Colonic mucosa (tissue), 4 donors: Measurements from ENCODE around the gene ASB5. TPM values are rescaled to one million over a fixed set of nuclear protein-coding genes. Genes with fewer than 3 reads are reported as not detected.

Source experiments
- DNase-seq: peaks from one replicate; pipeline ENCODE4 v3.0.0-alpha.2; 2020
- H3K27ac ChIP-seq: fragments of 200-600 bp; one replicate; pipeline ENCODE4 v1.8.0; 2021
- H3K27me3 ChIP-seq: fragments of 200-600 bp; one replicate; pipeline ENCODE4 v1.8.0; 2021
- H3K36me3 ChIP-seq: fragments of 200-600 bp; one replicate; pipeline ENCODE4 v1.8.0; 2021
- H3K4me1 ChIP-seq: fragments of 200-600 bp; one replicate; pipeline ENCODE4 v1.8.0; 2021; ENCODE audit warnings: mild to moderate bottlenecking
- H3K4me3 ChIP-seq: fragments of 200-600 bp; one replicate; pipeline ENCODE4 v1.8.0; 2021
- H3K9ac ChIP-seq, 2 donors: one replicate each; pipeline ENCODE4 v1.7.0; 2013; ENCODE audit warnings: control low read depth in 2 of 2, low read depth in 2 of 2, low read length in 2 of 2
- H3K9me3 ChIP-seq: fragments of 200-600 bp; one replicate; pipeline ENCODE4 v1.8.0; 2021
- intact Hi-C: fragments of 100-400 bp; cut with DNase I; formaldehyde crosslinking; loops from one replicate; pipeline ENCODE4 v1.14.1; 2022
- total RNA-seq, 2 donors: library from RNA; stranded (reverse); fragmentation: NEBNext Ultra II Directional in 1 of 2; extraction: Animal tissue kit (Norgen Biotek cat#: 25700) in 1 of 2; gene quantifications; one replicate each; pipeline ENCODE4 v1.2.1, GENCODE V29; 2021
- TF ChIP-seq, protein P1 (sequence below): fragments of 200-600 bp; IDR thresholded peaks from one replicate; pipeline ENCODE4 v1.8.0; 2022; ENCODE audit warnings: antibody characterized with exemption, mild to moderate bottlenecking
- donor health status: healthy.
- donor health status: DM: no; HTN: no; CAD: no.
- donor health status: DM: no; HTN: no; CAD: no.

ASB5 gene
- total RNA-seq, 2 donors from 2014 or later = 1.7 TPM; not detected in 1

- intact Hi-C loops = no loop called here
- DNase-seq = no peak
- Histone ChIP-seq H3K9me3 (no peaks in the 10 kb centered on the region), H3K27ac (no peak overlapping the region), H3K27me3 (no peaks in the 10 kb centered on the region), H3K4me3 (no peak overlapping the region), H3K9ac (no peak overlapping the region), H3K4me1 (no peaks in the 10 kb centered on the region), H3K36me3 (no peaks in the 10 kb centered on the region)
- TF ChIP-seq, protein P1, sequence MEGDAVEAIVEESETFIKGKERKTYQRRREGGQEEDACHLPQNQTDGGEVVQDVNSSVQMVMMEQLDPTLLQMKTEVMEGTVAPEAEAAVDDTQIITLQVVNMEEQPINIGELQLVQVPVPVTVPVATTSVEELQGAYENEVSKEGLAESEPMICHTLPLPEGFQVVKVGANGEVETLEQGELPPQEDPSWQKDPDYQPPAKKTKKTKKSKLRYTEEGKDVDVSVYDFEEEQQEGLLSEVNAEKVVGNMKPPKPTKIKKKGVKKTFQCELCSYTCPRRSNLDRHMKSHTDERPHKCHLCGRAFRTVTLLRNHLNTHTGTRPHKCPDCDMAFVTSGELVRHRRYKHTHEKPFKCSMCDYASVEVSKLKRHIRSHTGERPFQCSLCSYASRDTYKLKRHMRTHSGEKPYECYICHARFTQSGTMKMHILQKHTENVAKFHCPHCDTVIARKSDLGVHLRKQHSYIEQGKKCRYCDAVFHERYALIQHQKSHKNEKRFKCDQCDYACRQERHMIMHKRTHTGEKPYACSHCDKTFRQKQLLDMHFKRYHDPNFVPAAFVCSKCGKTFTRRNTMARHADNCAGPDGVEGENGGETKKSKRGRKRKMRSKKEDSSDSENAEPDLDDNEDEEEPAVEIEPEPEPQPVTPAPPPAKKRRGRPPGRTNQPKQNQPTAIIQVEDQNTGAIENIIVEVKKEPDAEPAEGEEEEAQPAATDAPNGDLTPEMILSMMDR = no peak
Measured at GRCh38 chr4:176210101-176210500, 58.9 kb downstream of the ASB5 start.

DNA sequence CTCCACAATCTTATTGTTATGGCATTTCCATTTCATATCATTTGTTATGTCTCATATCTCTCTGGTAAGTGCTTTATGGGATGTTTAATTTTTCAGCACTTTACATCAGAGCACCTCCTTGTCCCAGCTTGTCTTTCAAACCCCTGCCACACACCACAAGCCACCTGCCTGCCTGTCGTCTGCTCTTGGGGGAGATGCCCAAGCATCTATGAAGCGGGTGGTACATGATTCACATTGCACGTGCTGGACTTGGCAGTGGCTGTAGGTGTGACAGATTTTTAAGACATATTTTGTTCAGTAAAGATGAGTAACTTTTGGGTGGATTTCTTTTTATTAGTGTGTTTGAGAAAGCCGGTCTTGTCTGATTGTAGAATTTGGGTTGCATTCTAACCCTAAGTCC is 59.5 kb downstream of the ASB5 start:
- no peak for DNase-seq
- Histone ChIP-seq H3K27me3 (no peaks in the 10 kb centered on the region), H3K4me1 (no peaks in the 10 kb centered on the region), H3K4me3 (no peak overlapping the region), H3K9ac (no peak overlapping the region), H3K27ac (no peak overlapping the region), H3K36me3 (no peaks in the 10 kb centered on the region), H3K9me3 (no peaks in the 10 kb centered on the region)
- intact Hi-C loops = no loop called here
- TF ChIP-seq, protein P1 = no peak

GRCh38 chr4:176207839-176208238 is 61.2 kb downstream of the ASB5 start:
- no peak overlapping the region for H3K9ac ChIP-seq
- H3K4me1 ChIP-seq = no peaks in the 10 kb centered on the region
- no peak for DNase-seq
- intact Hi-C loops = no loop called here
- no peaks in the 10 kb centered on the region for H3K36me3 ChIP-seq
- H3K27ac ChIP-seq = no peak overlapping the region
- H3K4me3 ChIP-seq = no peak overlapping the region
- no peaks in the 10 kb centered on the region for H3K9me3 ChIP-seq
- TF ChIP-seq, protein P1 = no peak
- no peaks in the 10 kb centered on the region for H3K27me3 ChIP-seq

DNA sequence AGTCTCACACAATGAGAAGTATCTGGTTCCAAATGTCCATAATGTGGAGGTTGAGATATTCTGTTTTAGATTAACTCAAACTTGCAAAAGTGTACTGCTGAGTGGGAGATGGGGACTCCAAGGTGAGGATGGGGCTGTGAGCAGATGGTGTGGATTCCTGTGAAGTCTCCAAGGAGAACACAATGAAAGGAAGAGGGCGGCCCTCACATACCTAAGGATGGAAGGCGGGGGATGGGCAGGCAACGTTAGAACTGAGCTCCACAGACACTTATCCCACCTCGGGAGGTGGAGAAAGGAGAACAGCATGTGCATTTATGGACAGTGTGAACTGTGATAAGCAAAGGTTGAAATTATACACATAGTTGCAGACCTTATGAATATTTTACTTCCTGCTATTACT is 63.7 kb downstream of the ASB5 start:
- intact Hi-C loops = no loop called here
- no peak overlapping the region for H3K4me3 ChIP-seq
- DNase-seq = no peak
- H3K36me3 ChIP-seq = no peaks in the 10 kb centered on the region
- no peaks in the 10 kb centered on the region for H3K9me3 ChIP-seq
- TF ChIP-seq, protein P1 = no peak
- no peak overlapping the region for H3K27ac ChIP-seq
- no peak overlapping the region for H3K9ac ChIP-seq
- no peaks in the 10 kb centered on the region for H3K4me1 ChIP-seq
- H3K27me3 ChIP-seq = no peaks in the 10 kb centered on the region

GRCh38 chr4:176198316-176198903 is 70.6 kb downstream of the ASB5 start:
- no peaks in the 10 kb centered on the region for H3K36me3 ChIP-seq
- no peak for DNase-seq
- H3K27me3 ChIP-seq = no peaks in the 10 kb centered on the region
- no peaks in the 10 kb centered on the region for H3K4me1 ChIP-seq
- H3K9ac ChIP-seq = no peak overlapping the region
- H3K9me3 ChIP-seq = no peaks in the 10 kb centered on the region
- intact Hi-C loops = loop anchor here (10.0 kb wide), 1 partner anchor 126 kb away; no protein-coding TSS in a partner anchor
- H3K4me3 ChIP-seq = no peak overlapping the region
- no peak overlapping the region for H3K27ac ChIP-seq
- TF ChIP-seq, protein P1 = no peak
